Measurements from ENCODE around the gene NOCT.

- no peak for TF ChIP-seq CTCF (IDR thresholded peaks at IDR 0.05 in 2 of 3, conservative IDR thresholded peaks at IDR 0.05 in 1 of 3; ENCODE audit: borderline replicate concordance in 1 of 3, insufficient read depth in 1 of 3, low read depth in 2 of 3, low read length in 2 of 3)
- no peak for TF ChIP-seq POLR2AphosphoS5 (IDR thresholded peaks at IDR 0.05; ENCODE audit: low read depth, low read length)
- TF ChIP-seq SRF (IDR thresholded peaks at IDR 0.05; ENCODE audit: low read depth): no peak
- TF ChIP-seq EZH2 (IDR thresholded peaks at IDR 0.05): no peak
- TF ChIP-seq POLR2A (IDR thresholded peaks at IDR 0.05; ENCODE audit: borderline replicate concordance, extremely low read depth, insufficient read depth, insufficient read length): no peak
- no peak for TF ChIP-seq RAD21 (IDR thresholded peaks at IDR 0.05; ENCODE audit: low read depth)
- no peak for TF ChIP-seq MAX (IDR thresholded peaks at IDR 0.05)
- TF ChIP-seq EZH2phosphoT487 (IDR thresholded peaks at IDR 0.05; ENCODE audit: borderline replicate concordance): no peak
- TF ChIP-seq YY1 (IDR thresholded peaks at IDR 0.05; ENCODE audit: extremely low read depth, insufficient replicate concordance, low read depth, low read length): no peak
- TF ChIP-seq REST (IDR thresholded peaks at IDR 0.05; ENCODE audit: low read depth): no peak
- TF ChIP-seq ZBTB33 (IDR thresholded peaks at IDR 0.05; ENCODE audit: extremely low read depth, insufficient replicate concordance, low read length): no peak
- no peak for TF ChIP-seq ELF1 (IDR thresholded peaks at IDR 0.05; ENCODE audit: borderline replicate concordance, low read depth)
- no peak for TF ChIP-seq SIN3A (IDR thresholded peaks at IDR 0.05; ENCODE audit: low read depth)
- no peak for TF ChIP-seq EGR1 (IDR thresholded peaks at IDR 0.05; ENCODE audit: low read depth)
Observed at GRCh38 chr4:139007640-139008039, 7.9 kb upstream of the NOCT start.

All from HCT116 (cell line).